Measurements from ENCODE around the gene PARP1.

The PARP1 gene

DNA sequence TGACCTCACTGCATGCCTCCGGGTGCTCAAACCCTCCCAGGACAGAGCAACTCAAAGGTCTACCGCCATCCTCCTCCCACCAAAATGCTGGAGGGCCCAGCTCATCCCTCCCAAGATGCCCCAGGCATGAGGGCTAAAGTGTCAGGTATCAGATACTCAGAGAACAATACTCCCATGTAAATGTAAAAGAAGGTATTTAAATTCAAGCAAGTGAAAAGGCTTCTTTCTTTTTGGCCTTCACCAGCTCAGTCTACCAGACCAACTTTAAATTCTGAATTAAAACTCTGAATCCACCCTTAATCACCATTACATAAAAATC lies 3.0 kb downstream of the PARP1 start:
- no peak for DNase-seq

DNA sequence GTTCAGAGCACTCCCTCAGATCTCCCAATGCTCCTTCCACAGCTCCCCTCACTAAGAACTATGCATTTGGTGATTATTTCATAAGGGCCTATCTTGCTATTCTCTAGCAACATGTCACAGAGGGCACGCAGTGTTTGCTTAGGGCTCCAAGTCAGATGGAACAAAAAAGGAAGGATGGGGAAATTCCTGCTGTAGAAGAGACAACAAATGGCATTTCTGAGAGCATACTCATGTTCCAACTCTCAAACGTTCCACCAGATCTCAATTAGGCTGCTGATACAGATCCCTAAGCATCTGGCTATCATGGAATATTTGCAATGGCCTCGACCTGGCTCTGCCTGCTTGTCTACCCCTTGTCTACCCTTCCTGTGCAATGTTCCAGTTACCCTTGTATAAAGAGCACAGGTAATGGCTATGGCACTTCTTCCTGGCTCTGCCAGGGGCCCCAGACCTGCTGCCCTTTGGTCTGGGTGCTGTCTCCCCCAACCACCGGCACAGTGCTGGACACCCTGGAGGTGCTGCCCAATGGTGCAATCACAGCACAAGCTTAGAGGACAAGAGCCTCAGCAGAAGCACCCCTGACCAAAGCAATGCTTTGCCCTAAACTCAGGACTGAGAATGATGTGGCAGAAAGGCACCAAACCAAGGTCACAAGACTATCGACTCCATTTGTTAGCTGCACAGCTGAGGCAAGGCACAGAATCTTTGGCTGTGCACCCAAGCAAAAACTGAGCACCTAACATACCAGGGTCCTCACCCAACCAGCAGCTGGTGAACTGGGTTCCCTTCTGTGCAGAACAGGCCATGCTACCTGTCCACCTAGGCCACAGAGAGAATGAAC lies 3.6 kb downstream of the PARP1 start:
- no peak for DNase-seq

DNA sequence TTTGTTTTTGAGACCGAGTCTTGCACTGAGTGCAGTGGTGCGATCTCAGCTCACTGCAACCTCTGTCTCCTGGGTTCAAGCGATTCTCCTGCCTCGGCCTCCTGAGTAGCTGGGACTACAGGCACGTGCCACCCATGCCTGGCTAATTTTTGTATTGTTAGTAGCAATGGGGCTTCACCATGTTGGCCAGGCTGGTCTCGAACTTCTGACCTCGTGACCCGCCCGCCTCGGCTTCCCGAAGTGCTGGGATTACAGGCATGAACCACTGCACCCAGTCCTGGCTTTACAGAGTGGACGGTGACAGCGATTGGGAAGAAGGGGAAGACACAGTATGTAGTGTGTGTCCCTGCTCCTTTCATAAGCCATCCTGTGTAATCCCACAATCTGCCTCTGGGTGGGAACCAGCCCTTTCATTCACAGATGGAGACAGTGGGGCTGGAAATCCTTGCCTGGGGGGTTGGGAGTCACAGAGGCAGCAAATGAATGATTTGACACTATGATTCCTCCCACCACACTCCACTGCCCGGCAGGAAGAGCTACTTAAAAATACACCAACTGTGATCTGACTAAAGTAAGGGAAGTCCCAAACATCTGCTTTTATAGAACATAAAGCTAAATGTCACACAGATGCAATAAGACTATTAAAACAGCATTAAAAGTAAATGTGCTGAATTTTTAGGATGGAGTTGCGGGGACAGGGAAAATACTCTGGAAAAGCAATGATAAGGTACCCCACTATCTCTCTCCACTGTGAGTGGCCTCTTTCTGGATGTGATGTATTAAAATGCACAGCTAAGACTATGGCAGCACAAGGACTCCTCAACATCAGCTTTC lies 4.5 kb downstream of the PARP1 start:
- no peak for DNase-seq

DNA sequence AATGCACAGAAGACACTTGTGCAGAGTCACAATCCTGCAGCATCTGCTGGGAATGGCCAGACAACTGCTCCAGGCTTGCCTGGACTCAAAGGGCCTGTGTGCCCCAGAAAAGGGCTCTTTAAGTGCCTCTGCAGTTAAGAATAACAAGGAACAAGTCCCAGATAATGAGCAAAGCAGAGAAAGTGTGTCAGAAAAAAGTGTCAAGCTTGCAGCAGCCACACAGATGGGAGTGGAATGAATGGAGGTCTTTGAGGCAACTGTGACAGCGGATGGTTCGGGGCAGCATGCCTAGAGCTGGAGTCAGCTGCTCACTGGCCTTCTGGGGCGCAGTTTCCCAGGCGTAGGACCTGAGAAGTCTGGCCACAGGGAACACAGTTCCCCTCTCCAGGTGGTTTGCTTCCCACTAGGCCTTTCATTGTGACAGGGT lies 5.1 kb downstream of the PARP1 start:
- no peak for DNase-seq

DNA sequence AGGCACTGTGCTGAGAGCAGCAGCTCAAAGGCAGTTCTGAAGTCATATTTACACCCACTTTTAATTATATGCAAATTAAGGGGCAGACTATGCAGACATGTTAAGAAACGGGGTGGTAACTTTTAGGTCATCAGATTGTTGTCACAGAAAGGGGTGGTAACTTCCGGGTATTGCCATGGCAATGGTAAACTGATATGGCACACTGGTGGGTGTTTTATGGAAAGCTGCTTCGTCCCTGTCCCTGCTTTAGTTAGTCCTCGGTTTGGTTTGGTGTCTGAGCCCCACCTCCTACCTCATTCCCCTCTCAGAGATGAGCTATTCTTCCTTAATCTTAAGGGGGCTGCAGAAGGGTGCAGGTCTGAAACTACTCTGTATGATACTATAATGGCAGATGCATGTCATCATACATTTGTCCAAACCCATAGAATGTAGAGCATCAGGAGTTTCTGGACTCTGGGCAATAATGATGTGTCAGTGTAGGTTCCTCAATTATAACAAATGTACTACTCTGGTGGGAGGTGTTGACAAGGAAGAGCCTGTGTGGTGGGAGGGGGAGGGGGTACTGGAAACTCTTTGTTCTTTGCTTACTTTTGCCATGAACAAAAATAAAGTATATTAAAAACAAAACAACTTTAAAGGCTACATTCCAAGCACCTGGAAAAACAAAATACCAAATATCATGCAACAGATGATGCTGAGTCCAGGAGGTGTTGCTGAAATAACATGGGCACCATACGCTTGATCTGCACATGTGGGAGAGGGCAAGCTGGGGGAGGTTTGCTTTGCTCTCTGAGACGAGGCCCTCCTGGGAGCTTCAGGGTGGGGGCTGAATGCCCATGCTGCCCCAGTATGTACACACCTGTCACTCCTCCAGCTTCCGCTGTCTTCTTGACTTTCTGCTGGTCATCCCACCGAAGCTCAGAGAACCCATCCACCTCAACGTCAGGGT lies 6.3 kb downstream of the PARP1 start:
- no peak for DNase-seq

DNA sequence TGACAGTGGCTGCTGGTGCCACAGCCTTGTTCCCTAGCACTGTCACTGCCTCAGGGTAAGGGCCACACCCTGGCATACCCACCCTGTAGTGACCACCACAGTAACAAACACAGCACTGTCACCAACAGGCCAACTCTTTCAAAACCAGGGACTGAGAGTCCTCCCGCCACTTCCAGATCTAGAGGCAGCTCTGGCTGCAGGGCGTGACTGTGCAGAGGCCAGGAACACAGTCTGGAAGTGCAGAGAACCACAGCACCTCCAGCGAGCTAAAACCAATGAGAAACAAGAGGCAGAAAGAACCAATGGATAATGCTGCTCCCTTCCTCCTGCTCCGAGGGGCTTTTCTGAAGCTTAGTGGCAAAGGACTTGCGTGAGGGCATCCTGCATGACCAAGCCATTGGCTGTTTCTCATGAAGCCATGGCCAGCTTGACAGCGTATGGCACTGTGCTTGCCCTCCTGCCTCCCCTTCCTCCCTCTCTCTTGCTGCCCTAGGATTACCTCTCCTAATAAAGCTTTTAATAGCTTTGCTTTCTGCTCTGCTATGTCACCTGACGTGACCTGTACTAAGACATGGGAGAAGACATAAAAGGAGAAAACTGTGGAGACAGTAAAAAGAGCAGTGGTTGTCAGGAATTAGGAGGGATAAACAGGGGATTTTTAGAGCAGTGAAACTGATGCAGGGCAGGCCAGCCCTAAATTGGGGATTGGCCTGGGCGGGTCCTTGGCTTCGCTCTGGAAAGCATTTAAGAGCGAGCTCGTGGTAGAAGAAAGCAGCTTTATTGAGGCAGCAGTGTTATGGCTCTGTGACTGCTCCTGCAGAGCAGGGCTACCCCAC lies 7.2 kb downstream of the PARP1 start:
- no peak for DNase-seq

DNA sequence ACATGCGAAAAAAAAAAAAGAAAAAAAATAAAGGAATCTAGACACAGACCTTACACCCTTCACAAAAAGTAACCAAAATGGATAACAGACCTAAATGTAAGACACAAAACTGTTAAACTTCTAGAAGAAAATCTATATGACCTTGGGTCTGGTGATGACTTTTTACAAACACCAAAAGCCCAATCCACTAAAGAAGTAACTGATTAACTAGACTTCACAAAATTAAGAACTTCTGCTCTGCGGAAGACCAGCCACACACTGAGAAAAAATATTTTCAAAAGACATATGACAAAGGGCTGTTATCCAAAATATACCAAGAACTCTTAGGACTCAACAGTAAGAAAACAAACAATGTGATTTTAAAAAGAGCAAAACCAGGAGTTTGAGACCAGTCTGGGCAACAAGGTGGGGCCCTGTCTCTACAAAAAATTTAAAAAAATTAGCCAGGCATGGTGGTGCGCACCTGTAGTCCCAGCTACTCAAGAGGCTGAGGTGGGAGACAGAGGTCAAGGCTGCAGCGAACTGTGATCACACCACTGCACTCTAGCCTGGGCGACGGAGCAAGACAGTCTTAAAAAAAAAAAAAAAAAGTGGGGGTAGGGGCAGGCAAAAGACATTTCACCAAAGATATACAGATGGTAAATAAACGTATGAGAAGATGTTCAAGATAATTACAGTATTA lies 9.8 kb downstream of the PARP1 start:
- no peak for DNase-seq

DNA sequence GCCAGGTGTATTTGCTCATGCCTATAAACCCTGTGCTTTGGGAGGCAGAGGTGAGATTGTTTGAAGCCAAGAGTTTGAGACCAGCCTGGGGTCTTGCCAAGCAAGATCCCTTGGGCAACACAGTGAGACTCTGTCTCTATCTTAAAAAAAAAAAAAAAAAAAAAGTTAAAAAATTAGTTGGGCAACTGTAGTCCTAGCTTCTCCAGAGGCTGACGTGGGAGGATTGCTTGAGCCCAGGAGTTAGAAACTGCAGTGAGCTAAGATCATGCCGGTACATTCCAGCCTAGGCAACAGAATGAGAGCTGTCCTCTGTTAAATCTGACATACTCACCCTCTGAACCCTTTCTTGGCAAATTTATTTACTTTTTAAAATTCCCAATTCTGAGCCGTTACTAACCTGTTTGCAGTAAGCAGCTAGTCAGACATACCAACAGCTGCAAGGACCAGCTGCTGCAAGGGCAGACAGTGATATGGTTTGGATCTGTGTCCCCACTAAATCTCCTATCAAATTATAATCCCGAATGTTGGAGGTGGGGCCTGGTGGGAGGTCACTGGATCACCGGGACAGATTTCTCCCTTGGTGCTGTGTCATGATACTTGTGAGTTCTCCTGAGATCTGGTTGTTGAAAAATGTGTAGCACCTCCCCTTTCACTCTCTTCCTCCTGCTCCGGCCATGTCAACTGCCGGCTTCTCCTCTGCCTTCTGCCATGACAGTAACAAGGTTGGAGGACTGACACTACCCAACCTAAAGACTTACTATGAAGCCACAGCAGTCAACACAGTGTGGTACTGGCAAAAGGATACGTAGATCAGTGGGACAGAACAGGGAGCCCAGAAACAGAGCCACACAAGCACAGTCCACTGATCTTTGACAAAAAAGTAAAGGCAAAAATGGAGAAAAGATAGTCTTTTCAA lies 10.6 kb downstream of the PARP1 start:
- no peak for DNase-seq

DNA sequence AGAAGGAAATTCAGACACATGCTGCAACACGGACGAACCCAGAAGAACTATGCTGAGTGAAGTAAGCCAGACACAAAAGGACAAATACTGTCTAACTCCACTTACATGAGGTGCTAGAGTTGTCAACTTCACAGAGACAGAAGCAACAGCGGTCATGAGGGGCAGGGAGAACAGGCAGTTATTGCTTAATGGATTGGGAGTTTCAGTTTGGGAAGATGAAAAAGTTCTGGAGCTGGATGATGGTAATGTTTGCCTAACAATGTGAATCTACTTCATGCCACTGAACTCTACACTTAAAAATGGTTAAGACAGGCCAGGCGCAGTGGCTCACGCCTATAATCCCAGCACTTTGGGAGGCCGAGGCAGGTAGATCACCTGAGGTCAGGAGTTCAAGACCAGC lies 12.1 kb downstream of the PARP1 start:
- DNase-seq, result no peak

DNA sequence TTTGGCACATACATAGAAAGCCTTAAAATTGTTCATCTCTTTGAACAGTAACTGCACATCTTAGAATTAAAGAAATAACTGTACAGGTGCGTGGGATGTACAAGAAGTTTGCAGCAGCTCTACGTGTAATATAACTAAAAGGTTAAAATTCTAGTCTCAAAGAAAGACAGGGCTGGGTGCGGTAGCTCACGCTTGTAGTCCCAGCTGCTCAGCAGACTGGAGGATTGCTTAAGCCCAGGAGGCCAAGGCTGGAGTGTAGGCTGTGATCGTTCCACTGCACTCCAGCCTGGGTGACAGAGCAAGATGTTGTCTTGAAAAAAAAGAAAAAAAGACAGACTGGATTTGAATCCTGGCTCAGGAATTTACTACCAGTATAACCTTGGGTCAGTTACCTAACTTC lies 13.4 kb downstream of the PARP1 start:
- no peak for DNase-seq

DNA sequence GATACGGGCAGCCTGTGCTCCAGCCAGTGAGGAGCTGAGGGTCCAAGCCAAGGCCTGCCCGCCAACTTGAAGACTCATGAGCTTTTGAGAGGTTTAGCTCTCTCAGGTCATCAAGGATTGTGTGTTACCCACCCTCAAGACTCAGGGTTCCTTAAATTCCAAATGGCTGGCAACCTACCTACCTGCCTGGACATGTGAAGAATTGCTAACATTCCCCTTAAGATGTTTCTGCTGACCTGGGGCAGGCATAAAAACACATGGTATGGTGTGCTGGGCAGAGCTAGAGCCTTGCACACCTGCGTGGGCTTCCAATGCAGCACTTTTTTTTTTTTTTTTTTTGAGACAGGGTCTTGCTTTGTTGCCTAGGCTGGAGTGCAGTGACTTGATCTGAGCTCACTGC lies 17.2 kb downstream of the PARP1 start:
- DNase-seq, result no peak

DNA sequence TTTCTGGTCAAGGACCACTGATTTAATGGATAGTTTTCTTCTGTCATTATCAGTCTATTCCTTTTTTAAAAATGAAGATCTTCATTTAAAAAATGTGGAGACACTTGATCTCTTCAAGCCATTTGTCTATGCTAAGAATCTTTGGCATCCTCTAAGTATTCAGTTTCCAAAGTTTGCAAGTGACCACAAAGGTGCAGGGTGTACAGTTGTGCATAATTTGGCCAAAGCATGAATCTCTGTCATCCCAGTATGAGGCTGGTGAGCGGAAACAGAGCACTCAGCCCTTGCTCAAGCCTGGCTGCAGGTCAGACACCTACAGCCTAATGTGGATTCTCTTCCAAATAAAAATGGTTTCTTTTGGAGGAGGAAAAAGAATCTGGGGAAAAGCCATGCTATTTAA lies 19.8 kb downstream of the PARP1 start:
- DNase-seq, result no peak

DNA sequence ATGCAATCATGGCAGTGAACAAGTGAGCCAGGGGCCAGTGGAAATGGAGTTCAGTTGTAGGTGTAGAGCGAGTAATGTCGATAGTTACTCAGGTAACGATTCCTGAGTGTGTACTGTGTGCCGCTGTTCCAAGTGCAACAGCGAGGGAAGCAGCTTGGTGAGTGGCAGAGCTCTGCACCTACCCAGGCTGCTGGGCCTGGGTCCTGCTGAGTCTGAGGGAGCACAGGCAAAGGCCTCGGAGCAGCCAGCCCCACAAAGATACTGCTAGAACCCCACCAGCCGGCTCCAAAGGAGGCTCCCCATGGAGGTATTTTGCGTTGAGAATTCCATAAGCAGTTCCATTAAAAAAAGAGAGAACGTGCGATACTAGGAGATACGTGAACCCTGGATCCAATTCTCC lies 23.2 kb downstream of the PARP1 start:
- no peak for DNase-seq

DNA sequence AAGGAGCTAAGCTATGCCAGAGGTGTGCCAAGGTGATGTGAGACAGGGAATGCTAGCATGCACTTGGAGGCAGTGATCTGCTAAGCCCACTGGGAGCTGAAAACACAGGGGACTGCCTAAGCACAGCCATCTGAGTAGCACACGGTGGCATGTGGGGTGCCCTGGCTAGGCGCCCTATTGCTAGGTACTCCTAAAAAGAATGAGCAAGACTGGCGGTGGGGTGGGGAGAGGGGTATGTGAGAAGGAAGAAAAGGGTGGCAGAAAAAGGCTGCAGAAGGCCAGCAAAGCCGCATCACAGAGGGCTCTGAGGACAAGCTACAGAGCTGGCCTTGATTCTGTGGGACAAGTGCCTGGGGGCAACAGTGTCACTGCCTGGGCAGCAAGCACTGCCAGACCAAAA lies 23.9 kb downstream of the PARP1 start:
- DNase-seq, result no peak

DNA sequence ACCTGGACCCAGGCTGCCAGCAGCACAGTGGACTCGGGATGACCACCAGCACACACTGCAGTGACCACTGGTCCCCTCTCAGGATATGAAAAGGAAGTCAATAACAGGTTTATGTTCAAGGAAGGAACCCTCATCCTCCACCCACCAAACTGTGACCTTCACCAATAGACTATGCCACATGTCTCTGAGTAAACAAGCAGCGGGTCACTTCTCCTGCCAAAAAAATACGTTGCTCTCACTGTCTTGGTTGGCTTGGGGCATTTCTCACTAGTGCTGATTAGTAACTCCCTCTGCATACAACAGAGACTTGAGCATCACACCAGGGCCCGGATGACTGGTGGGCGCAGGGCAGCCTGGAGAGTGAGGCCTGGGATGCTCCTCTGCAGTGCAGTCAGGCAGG lies 25.9 kb downstream of the PARP1 start:
- DNase-seq, result no peak

DNA sequence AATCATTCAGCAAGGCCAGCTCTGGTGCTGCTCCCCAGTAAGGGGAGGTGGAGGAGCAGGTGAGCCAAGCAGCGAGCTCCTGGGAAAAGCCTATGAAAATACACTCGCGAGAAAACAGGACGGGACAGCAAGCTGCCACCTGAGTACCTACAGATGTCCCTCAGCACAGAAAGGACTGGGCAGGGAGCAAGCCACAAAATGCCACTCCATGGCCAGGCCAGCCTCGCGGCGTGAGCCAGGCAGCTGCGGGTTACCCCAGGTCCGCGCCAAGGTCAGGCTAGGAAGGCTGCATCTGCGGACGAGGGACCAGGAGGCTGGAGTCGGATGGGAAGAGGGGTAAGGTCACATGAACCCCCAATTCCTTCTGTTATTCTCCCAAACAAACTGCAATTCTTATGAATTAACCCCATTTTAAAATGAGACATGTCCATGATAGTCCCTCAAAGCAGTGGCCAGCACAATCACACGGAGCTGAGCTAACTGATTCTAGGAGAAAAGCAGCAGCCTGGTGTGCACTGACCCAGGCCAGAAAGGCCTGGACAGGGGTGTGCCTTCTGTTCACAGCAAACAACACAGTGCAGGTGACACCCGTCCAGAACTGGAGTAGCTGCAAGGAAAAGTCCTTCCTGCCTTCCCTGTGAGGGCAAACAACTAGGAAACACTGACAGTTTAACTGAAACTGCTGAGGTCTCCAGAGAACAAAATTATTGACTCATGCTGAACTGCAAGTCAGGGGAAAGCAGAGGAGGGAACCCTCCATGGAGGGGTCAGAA lies 26.5 kb downstream of the PARP1 start:
- DNase-seq, result no peak

DNA sequence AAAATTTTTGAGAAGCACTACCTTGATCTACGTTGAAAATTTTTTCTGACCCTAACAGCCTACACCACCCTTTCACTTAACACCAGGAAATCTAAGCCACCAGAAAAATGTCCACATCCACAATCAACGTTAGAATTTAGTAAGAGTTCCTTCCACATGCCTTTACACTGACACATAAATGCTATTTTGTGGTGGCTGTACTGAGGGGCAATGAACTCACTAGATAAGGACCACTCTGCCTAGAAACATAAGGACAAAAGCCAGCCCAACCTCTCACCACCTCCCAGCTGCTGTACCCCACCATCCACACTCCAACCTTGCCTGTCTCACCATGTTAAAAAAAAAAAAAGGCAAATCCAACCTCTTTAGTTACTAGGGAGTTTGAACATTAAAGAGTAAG lies 29.8 kb downstream of the PARP1 start:
- DNase-seq, result no peak

DNA sequence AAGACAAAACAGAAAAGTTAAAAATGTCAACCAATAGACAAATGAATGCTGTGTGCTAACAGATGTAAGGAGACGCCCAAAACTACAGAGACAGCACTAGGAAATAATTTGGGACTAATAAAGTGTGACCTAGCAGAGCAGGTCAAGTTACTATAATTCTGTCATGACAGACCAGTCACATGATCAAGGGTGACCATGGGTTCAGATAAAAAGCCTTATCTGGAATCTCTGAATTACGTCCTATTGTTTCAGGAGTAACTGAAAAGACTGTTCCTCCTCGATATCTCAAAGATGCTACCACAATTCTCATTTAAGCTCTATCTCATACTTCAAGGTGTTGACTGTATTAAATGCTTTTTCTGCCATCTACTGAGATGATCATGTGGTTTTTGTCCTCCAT lies 31.6 kb downstream of the PARP1 start:
- no peak for DNase-seq

DNA sequence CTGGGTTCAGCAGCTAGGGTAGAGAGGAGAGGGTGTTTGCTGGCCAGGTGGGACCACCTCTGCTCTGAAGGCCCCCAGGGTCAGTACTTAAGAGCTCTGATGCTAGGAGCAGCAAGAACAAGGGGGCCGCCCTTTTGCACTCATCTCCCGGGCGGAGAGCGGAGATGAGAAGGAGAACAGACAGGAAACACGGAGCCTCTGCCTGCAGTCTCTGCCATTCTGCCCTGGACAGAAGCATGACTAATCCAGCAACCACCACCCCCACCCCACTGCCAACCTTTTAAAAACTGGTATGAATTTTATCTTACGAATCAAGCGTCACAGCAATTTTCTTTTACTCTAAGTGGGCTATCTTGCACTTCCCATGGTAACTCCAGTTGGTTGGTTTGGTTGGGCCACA lies 34.5 kb downstream of the PARP1 start:
- no peak for DNase-seq

DNA sequence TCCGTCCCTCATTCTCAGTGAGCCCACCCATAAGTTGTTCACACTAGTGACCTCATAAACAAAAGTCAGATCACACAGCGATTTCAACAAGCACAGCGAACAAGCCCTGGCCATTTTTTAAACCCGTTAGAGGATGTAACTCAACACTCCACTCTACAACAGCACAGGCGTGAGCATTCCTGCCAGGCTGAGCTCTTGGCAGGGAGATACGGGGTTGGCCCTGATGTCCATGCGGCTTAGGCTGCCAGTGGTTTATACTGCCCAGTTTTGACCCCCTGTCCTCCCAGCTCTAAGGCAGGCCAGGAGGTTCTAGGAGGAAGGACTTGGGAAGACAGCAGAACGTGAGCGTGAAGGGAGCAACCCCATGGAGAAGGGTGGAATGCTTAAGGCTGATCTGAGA lies 35.0 kb downstream of the PARP1 start:
- DNase-seq, result no peak

Data from cerebellar nuclear complex (tissue), 1 donor.